Stimulated activated CD4-positive, alpha-beta T cell treated with anti-CD3 and anti-CD28 coated beads, Interleukin-12 subunit alpha, Interleukin-12 subunit beta, amount 100 ng/mL, for 24 hours (primary cell): ENCODE results near the gene KIAA0930.
"Not testable (repeated sequence)": the region's sequence is repeated elsewhere in the genome, so short reads cannot be mapped to it uniquely, and the experiment has no call there.

ENCODE experiments used
- DNase-seq, 2 experiments: peaks; one replicate each; pipeline ENCODE4 v3.0.0-alpha.2; 2020; ENCODE audit warnings: low read depth in 2 of 2

The KIAA0930 gene

GRCh38 chr22:45240810-45241631 is at the start of gene KIAA0930:
KIAA0930 (minus strand) TSS chr22:45240894; CDS start chr22:45240703, 191 bp downstream.
- peak; percentile 59 to 69 for DNase-seq

DNA sequence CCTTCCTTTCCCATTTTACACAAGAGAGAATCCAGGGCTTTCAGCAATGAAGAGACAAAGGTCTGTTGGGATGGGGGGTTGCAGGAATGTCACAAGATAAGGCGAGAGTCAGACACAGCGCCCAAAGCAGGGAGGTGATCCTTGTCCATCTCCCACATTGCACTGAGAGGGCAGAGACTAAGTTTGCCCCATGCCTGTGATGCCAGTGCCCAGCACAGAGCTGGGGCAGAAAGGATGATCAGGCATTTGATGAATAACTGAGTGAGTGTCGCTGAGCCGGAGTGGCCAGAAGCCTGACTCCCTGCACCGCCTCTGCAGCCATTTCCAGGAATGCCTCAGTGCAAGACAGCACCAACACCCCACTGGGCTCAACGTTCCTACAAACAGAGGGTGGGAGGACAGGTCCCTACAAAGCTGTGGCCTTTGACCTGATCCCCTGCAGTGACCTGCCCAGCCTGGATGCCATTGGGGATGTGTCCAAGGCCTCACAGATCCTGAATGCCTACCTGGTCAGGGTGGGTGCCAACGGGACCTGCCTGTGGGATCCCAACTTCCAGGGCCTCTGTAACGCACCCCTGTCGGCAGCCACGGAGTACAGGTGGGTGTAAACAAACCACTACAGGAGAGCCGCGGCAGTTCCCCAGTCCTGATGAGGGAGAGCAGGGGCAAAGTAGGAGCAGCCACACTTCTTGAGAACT is 46.3 kb upstream of the KIAA0930 start:
- no peak for DNase-seq

DNA sequence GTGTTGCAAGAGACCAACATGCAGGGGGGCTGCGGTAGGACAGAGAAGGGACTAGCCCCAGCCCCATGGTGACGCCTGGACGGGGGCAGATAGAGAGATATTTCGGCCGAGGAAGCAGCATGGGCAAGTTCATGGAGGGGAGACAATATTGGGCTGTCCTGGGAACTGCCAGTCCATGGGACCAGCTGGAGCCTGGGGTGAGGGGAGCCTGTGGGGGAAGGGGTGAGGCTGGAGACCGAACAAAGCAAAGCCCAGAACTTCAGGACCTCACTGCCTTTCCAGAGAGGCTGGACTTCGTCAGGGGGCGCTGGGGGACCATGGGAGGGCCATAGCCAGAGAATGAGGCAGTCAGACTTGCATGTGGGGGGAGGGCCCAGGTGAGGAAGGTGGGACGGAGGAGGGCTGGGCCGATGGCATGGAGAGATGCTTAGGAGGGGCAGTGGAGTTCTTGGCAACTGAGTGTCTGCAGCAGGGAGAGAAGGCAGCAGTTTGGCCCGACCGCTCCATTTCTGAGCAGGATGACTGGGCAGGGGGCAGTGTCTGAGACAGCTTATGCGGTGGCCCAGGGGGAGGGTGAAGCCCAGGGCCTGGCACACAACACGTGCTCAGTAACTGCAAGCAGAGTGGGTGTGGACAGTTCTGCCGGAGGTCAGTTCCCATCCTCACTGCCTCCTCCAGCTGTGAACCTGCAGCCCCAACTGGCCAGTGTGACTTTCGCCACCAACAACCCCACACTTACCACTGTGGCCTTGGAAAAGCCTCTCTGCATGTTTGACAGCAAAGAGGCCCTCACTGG is 44.8 kb upstream of the KIAA0930 start:
- DNase-seq: no peak

DNA sequence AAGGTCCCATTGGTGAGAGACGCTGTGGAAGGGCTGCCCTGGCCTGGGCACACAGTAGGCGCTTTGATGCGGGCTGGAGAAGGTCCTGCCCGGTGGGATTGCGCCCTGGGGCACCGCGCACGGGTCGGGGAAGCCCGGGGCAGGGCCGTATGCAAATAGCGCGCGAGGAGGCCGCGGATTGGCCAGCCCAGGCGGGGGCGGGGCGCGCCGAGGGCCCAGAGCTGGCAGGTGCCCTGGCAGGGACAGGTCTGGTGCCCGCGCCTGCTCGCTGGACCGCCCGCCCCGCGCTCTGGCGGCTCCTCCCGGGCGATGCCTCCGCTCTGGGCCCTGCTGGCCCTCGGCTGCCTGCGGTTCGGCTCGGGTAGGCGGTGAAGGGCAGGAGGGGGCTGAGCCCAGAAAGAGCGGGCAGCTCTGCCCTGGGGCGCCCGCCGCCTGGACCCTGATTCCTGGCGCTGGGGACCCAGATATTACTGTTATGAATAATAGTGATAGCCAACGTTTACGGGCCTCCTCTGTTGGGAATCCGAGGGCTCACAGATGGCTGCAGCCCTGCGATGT is 44.1 kb upstream of the KIAA0930 start, which contains the start of gene UPK3A:
UPK3A (plus strand) TSS at position 245 of the 558 bp plus-strand sequence; CDS start at position 310, 65 bp downstream.
- DNase-seq: peak; percentile 22 to 53

DNA sequence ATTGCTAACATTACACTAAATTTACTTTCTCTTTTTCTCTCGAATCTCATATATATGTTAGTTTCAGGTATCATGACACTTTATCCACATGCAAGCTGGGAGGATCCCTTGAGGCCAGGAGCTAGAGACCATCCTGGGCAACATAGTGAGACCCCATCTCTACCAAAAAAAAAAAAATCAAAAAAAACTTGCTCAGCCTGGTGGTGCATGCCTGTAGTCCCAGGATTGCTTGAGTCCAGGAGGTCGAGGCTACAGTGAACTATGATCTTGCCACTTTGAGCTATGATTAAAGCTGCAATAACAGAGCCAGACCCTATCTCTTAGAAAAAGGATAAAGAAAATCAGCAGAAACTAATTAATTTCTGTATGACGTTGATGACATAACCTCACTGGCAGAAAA is 40.3 kb upstream of the KIAA0930 start:
- DNase-seq: no peak

- DNase-seq: no peak
These were observed 39.9 kb upstream of the KIAA0930 start for GRCh38 chr22:45280587-45280980.

- DNase-seq: no peak
These were observed 37.4 kb upstream of the KIAA0930 start for GRCh38 chr22:45278125-45278524.

GRCh38 chr22:45277720-45278119 is 37.0 kb upstream of the KIAA0930 start:
- DNase-seq: not testable (repeated sequence)

DNA sequence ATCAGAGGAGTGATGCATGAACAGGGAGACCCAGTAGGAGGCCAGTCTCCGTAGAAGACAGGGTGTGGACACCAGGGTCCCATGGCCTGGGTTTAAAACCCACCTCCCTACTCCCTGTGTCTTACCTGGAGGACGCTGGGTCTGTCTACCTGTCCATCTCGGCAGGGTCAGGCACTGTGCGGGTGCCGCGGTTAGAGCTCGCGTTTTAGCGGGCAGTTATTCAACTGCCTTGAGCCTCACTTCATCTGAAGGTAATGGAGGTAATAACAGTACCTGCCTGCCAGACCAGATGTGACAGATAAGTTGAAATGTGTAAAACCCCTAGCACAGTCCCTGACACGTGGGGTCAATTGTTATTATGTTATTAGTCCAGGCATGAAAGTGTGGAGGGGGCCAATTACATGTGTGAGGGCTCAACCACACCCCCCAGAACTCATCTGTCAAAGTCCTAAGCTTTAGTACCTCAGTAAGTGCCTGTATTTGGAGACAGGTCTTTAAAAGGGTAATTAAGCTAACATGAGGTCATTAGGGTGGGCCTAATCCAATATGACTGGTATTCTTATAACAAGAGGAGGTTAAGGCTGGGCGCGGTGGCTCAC is 35.9 kb upstream of the KIAA0930 start:
- no peak for DNase-seq

DNA sequence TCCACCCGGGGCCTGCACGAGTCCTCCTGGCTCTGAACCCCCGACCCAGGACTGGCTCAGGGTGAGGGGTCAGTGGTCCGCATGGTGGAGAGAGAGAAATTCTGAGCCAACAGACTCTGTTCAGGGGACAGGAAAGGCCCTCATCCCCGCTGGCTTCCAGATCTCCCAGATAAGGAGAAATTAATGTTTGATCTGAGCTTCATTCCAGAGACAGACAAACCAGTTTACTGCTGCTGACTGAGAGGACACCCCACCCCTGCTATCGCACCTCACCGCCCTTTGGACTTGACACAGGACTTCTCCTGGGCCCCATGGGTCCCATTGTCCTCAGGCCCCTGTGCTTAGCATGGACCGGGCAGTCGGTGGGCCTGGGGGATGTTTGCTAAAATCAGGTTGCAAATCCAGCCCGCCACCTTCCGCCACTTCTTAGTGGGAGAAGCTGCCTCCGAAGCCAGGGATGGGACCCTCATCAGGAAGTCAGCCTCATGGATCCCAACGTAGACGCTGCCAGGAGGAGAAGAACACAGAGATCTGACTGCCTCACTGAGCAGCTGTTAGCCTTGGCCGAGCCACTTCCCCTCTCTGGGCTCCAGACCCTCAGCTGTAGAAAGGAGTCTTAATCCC is 32.9 kb upstream of the KIAA0930 start:
- DNase-seq: no peak

DNA sequence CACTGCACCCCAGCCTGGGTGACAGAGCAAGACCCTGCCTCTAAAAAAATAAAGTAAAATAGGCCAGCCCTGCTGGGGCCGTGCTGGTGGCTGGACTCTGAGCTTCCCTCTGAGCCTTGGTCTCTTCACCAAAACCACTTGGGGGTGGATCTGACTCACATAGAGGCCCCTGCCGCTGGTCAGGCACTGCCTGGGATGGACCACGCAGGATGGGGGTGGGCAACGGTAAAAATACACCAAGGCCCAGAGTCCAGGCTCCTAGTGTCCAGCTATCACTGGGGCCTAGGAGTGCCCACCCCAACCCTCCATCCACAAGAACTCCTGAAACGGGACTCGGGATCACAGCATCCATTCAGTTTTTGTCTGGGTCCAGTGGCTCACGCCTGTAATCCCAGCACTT is 31.8 kb upstream of the KIAA0930 start:
- no peak for DNase-seq

- DNase-seq: no peak
These were observed 31.0 kb upstream of the KIAA0930 start for GRCh38 chr22:45271667-45272201.

DNA sequence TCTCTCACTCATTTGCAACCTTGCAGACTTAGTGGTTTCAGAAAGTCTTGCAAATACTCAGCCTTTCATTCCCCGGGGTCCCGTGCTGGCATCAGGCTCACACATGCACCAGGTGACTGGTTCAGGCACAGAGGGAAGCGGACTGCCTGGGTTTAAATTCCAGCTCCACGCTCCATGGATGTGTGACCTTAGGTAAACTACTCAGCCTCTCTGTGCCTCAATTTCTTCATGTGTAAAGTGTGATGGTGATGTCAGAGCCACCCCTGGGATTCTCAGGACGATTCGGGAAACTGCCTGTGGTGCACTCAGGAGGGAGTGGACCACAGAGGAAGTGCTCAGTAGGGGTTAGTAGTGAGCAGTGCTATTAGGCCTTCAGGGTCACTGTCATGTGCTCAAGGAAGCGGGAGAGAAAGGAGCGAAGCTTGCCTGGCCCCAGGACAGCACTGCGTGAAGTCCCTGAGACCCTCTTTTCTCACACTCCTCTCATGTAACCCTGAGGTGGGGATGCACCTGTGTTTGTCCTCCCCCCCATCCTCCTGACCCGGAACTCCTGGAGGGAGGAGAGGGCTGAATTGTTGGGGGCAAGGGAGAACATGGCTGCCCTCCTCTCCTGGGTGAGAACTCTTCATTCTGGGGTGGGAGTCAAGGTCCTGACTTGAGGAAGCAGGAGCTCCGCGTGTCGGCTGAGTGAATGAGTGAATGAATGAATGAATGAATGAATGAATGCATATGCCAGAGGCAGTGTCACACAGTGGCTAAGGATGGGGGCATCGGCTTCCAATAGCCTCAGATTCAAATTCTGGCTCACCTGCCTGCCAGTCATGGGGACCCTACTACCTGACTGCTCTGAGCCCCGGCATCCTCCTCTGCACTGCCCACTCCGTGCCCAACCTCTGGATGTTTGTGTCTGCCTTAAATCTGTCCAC is 29.7 kb upstream of the KIAA0930 start:
- DNase-seq: no peak

DNA sequence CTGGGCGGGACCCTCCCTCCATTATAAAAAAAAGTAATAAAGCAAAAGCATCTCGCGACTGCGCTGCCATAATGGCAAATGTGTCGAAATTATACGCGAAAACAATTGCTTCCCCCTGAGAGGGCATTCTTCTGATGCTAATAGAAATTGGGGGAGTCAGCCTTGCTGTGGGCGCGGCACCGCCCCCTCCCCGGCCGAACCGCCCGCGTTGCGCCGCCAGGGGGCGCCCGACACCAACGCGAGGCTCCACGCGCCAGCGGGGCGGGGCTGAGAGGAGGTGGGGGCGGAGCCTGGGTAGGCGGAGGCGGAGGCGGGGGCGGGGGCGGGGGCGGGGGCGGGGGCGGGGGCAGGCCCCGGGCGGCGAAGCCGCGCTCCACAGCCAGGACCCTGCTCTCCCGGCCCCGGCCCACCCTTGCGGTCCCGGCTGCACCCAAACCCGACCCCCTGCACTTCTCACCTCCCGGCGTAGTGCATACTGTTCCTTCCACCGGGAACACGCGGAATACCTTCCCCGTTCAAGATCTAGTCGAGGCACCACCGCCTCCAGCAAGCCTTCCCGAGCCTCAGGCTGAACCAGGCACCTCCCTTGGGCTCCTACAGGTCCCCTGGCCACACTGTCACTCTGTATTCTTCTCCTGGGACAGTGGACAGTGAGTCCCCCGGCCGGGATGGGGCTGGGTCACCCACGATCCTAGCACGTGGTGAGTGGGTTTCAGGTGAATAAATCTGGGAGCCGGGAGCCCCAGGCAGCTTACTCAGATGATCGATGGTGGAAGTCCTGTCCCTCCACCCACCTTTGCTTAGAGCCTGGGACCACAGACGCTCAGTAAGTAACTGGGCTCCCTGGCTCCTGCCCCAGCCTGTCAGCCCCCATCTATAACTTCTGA is 28.5 kb upstream of the KIAA0930 start:
- DNase-seq: peak; percentile 67 to 74

DNA sequence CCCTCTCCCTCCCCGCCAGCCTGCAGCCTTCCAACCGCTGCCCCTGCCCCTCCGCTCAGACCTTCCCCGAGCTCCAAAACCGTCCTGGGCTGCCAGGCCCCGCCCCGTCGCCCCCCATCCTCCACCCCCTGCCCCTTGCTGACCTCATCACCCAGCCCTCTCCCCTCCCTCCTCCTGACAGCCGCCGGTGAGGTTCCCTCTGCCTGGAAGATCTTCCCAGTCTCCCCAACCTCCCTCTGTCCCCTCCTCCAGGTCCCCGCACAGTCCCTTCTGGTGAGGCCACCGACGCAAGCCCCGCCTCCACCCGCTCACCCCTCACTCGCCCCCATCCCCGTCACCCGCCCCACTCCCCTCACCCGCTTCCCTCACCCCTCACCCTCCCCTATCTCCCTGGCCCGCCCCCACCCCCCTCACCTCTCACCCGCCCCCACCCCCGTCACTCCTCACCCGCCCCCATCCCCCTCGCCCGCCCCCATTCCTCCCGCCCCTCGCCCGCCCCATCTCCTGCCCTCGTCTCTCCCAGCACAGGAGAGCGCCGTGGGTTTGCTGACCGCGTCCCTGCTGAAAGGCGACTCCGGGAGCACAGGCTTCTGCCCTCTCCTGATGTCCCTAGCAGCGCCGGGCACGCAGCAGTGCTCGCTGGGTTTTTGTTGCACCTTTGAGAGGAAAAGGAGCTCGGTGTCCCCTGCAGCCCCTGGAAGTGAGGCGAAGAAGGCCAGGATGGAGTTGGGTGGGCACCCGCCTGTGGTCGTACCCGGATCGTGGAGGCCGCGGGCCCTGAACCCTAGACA is 27.7 kb upstream of the KIAA0930 start:
- DNase-seq: no peak

- no peak for DNase-seq
These were observed 24.8 kb upstream of the KIAA0930 start for GRCh38 chr22:45265535-45265934.

DNA sequence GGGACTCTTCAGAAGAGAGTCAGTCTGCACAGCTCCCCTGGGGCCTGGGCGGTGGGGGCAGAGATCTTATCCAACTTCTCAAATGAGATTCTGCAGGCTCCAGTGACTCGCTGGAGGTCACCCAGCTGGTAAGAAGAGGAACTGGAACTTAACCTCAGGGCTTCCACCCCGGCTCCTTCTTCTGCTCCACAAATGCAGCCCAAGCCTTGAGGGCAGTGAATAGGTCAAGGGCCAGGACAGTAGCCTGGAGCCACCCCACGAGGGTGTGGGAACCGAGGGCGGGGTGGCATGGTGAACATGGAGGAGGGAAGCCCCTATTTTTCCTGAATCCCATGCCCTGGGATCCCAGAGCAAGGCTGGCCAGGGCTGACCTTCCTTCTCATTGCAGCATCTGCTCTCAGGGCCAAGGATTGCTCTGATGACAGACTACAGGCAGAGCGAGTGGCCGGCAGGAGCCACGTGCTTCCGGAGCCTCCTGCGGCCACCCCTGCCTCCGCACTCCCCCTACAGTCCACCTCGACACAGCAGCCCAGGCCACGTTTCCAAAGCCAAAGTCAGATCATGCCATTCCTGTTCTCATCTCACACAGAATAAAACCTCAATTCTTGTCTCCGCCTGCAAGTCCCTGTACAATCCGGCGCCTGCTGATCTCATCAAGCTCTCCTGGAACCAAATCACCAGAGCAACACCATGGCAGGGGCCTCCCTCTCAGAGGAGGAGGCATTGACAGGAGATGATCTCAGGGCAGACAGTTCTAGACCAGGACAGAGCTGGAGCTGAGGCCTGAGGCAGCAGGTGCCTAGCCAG is 23.0 kb upstream of the KIAA0930 start:
- no peak for DNase-seq
